GM23338 (cell line): Measurements from ENCODE around the gene MSH4. TPM values are rescaled to one million over a fixed set of nuclear protein-coding genes. Genes with fewer than 3 reads are reported as not detected.

Experiments
- polyA plus RNA-seq: library from polyadenylated mRNA; unstranded; fragments of >200 nt; fragmentation: Nextera tagmentation; extraction: Ambion mirVana; gene quantifications from 2 replicates; pipeline ENCODE4 v1.2.1, GENCODE V29; 2016
- small RNA-seq: library from RNA; depleted of rRNA; stranded (forward); fragments of <200 nt; gene quantifications from one replicate; pipeline ENCODE3, GENCODE V24; 2014; ENCODE audit warnings: low replicate concordance
- total RNA-seq: library from RNA; depleted of rRNA; stranded (reverse); fragments of >200 nt; shearing (Covaris generic); gene quantifications from 2 replicates; pipeline ENCODE4 v1.2.3, GENCODE V29; 2014; rRNA removed

Gene MSH4
- total and polyA plus RNA-seq, 2 experiments from 2014 or later, result 0.10 to 0.24 TPM

Small RNA genes within 50 kb of the gene (small RNA-seq; reads per million reads assigned to genes)
- gene SNORD45A (not detected), gene SNORD45B (not detected), gene SNORD45C (not detected)

Other genes starting within 250 kb of the MSH4 start
- 7.6 and 11.7 TPM in 2 replicates for gene SLC44A5, start 185.8 kb upstream of the MSH4 start, total RNA-seq
- 2.8 and 3.3 TPM in 2 replicates for gene SLC44A5, start 185.8 kb upstream of the MSH4 start, polyA plus RNA-seq
- 35.3 and 37.7 TPM in 2 replicates for gene ACADM, start 72.2 kb upstream of the MSH4 start, total RNA-seq
- gene ACADM, start 72.2 kb upstream of the MSH4 start, polyA plus RNA-seq, result 43.7 and 52.8 TPM in 2 replicates
- gene RABGGTB, start 10.6 kb upstream of the MSH4 start, total RNA-seq, result 136 and 162 TPM in 2 replicates
- gene RABGGTB, start 10.6 kb upstream of the MSH4 start, polyA plus RNA-seq, result 75.7 and 77.1 TPM in 2 replicates
- gene ASB17, start 135.5 kb downstream of the MSH4 start, total RNA-seq, result not detected in 2 replicates
- gene ASB17, start 135.5 kb downstream of the MSH4 start, polyA plus RNA-seq, result not detected in 2 replicates